Activated naive CD4-positive, alpha-beta T cell treated with anti-CD3 and anti-CD28 coated beads, Interleukin-2, amount 50 U/mL, for 24 hours (primary cell): ENCODE data around the gene SFXN3.

Source experiments
- H3K27ac Mint-ChIP-seq: one replicate; pipeline ENCODE4 v1.8.0; 2021; ENCODE audit warnings: mild to moderate bottlenecking, mixed read lengths
- H3K27me3 Mint-ChIP-seq: one replicate; pipeline ENCODE4 v1.8.0; 2021; ENCODE audit warnings: mixed read lengths
- H3K36me3 Mint-ChIP-seq: one replicate; pipeline ENCODE4 v1.8.0; 2021; ENCODE audit warnings: mixed read lengths
- H3K4me1 Mint-ChIP-seq: one replicate; pipeline ENCODE4 v1.8.0; 2021; ENCODE audit warnings: mixed read lengths
- H3K4me3 Mint-ChIP-seq: one replicate; pipeline ENCODE4 v1.8.0; 2021; ENCODE audit warnings: mild to moderate bottlenecking, mixed read lengths
- H3K9me3 Mint-ChIP-seq: one replicate; pipeline ENCODE4 v1.8.0; 2021; ENCODE audit warnings: mixed read lengths

SFXN3 gene

DNA sequence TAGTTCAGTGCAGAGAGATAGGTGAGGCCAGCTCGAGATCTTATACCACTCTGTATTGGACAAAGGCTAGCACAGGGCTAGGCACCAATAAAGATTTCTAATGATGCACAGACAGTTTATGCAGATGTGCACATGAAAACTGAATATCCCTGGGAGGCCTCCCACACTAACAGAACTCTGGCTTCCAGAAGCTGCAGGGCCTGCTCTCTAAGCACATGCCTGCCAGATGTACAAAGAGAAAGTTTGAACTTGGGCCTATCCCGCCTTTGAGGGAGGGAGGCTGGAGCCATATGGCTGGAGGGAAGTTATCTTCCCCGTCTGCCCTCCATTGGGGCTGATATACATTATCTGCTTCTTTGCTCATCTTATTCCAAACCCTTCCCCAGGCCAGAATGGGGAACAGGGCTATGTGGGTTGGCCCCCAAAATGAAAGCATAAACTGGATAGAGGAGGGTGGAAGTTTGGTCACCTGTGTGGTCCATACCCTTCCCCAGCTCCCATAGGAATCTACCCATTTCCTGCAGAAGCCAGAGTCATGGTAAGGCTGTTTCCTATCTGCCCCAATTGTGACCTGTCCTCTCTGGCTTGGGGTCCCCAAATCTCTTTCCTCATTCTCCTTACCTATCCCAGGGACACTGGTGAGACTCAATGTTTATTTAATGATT is 34.6 kb downstream of the SFXN3 start:
- Mint-ChIP-seq H3K27me3 (peaks cover 24% of the 10 kb centered on the region), H3K36me3 (no peaks in the 10 kb centered on the region), H3K9me3 (no peaks in the 10 kb centered on the region), H3K4me1 (peaks cover 29% of the 10 kb centered on the region), H3K4me3 (peak overlapping the region; percentile 52), H3K27ac (no peak overlapping the region)

DNA sequence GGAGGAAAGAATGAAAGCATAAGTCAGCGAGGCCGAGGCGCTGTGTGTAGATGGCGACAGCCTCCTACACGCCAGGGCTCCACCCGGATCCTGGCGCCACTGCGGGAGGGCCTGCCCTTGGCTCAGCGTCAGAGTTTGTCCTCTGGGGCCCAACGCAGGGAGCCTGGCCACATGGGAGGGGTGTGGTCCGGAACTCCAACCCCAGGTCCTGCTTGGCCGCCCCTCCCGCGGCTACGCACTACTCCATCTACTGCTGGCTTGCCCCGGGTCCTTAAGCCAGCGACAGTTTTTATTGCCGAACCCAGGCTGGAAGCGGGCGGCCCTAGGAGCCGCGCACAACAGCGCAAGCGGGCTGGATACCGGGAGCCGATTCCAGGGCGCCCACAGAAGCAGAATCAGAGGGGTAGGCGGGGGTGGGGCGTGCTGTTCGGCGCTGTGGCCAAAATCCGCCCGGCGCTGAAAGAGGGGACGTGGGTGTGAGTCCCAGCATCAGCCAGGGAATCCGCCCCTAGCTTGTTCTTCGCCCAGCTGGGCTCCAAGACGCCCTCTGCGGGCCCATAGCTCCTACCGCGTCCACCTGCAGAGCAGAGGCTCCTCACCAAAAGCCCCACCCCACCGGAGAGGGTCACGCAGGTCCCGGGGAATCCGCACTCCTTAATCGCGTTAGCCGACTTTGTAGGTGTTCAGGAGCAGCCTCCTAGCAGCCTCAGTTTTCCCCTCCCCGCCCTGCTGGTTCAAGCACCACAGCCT is 35.3 kb downstream of the SFXN3 start:
- peak overlapping the region; percentile 84 for H3K4me3 Mint-ChIP-seq
- no peaks in the 10 kb centered on the region for H3K9me3 Mint-ChIP-seq
- no peaks in the 10 kb centered on the region for H3K36me3 Mint-ChIP-seq
- peaks cover 29% of the 10 kb centered on the region for H3K4me1 Mint-ChIP-seq
- H3K27me3 Mint-ChIP-seq, result peaks cover 24% of the 10 kb centered on the region
- no peak overlapping the region for H3K27ac Mint-ChIP-seq

DNA sequence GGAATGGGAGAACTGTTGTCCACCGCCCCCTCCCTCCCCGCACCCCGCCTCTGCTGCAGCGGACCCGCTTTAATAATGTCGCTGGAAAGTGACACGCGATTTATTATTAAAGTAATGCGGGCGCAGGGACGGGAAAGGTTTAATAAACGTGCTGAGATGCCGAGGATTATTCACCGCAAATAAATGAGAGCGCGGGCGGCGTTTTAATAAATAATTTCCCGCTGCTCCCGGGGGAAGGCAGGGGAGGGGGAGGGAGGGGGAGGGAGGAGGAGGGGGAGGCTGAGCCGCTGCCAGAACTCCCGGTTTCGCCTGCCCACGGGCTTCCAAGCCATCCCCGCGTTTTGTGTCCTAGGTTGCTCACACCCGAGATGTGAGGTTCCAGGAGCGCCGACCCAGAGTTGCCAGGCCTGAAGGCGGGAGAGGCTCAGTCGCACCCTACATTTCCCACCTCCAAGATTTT is 35.9 kb downstream of the SFXN3 start:
- H3K9me3 Mint-ChIP-seq, result no peaks in the 10 kb centered on the region
- H3K4me3 Mint-ChIP-seq, result peak overlapping the region; percentile 84
- H3K4me1 Mint-ChIP-seq, result peaks cover 24% of the 10 kb centered on the region
- H3K27me3 Mint-ChIP-seq, result peaks cover 24% of the 10 kb centered on the region
- no peaks in the 10 kb centered on the region for H3K36me3 Mint-ChIP-seq
- H3K27ac Mint-ChIP-seq, result no peak overlapping the region

DNA sequence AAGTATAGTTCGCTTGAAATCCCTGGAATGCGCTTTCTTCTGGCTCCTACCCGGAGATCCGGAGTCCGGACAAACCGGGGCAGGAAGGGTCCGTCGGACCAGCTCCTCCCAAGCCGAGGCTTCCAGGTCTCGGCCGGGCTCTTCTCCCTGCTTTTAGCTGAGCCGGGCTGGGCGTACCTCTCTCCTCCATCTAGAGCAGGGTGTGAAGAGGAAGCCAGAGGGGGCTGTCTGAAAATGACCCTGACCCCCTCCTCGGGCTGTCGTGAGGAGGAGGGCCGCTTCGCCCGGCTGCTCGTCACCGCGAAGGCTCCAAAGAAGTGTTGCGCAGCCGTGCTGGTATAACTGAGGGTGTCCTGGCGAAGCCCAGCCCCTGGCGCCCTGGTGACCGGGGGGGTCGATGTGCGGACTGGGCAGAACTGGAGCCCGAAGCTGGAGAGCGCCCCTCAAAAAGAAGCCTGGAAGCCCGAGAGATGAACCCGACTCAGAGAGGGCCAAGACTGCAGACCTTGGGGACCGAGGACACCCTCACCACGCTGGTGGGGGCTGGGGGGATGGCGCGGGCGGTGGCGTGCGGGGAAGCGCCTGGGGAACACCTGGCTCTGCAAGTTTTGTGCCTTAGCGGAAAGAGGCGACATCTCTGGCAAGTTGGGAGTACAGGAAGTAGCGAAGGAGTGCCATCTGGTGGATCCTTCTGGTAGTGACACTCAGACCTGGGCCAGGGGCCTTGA is 36.5 kb downstream of the SFXN3 start:
- Mint-ChIP-seq H3K4me3 (peak overlapping the region; percentile 84), H3K9me3 (no peaks in the 10 kb centered on the region), H3K4me1 (peaks cover 22% of the 10 kb centered on the region), H3K27me3 (peaks cover 28% of the 10 kb centered on the region), H3K36me3 (no peaks in the 10 kb centered on the region), H3K27ac (no peak overlapping the region)

DNA sequence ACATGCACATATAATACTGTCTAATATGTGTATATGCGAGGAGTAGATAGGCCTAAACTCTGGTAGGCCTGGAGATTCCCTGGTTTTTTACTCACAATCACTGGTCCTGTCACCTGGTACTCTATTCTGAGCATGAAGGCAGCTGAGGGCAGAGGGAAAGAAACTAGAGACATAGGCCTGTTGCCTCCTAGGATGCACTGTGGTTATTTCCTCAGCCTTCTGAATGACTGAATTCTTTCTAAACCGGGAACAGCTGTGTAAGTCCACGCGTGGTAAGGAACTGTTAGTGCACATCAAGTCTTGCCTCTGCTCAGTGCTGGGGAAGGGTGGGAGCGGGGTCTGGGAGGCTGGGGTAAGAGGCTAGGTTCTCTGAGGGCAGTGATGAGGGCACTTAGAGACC is 38.4 kb downstream of the SFXN3 start:
- no peak overlapping the region for H3K27ac Mint-ChIP-seq
- H3K4me3 Mint-ChIP-seq, result no peak overlapping the region

GRCh38 chr10:101070098-101070497 is 39.1 kb downstream of the SFXN3 start:
- Mint-ChIP-seq H3K36me3 (no peaks in the 10 kb centered on the region), H3K4me3 (no peak overlapping the region), H3K4me1 (peaks cover 14% of the 10 kb centered on the region), H3K27ac (no peak overlapping the region), H3K27me3 (peaks cover 32% of the 10 kb centered on the region), H3K9me3 (no peaks in the 10 kb centered on the region)

More for the DNA sequence above, 38.4 kb downstream of the SFXN3 start:
- peaks cover 36% of the 10 kb centered on the region for H3K27me3 Mint-ChIP-seq
- H3K9me3 Mint-ChIP-seq, result no peaks in the 10 kb centered on the region
- peaks cover 14% of the 10 kb centered on the region for H3K4me1 Mint-ChIP-seq
- no peaks in the 10 kb centered on the region for H3K36me3 Mint-ChIP-seq

DNA sequence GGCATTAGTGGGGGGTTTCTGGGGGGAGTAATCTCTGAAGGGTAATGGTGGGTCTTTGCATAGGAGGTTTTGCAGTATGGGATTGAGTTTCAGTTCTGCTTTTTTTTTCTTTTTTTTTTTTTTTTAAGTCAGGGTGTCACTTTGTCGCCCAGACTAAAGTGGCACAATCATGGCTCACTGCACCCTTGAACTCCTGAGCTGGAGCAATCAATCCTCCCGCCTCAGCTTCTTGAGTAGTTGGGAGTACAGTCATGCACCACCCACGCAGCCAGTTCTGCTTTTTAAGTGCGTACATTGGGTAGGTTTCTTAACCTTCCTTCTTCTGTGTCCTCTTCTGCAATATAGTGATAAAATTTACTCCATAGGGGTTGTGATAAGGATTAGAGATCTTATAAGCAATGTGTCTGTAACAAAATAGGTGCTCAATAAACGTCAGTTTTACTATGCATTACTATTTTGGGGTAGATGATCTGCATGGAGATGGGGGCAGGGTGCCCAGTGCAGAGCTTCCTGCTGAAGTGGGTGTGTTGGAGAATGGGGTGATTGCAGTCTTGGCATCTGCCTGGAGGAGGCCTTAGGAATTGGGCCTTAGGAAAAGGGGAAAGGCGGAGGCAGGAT is 40.3 kb downstream of the SFXN3 start:
- Mint-ChIP-seq H3K27me3 (peaks cover 28% of the 10 kb centered on the region), H3K27ac (no peak overlapping the region), H3K36me3 (no peaks in the 10 kb centered on the region), H3K4me1 (peaks cover 7% of the 10 kb centered on the region), H3K9me3 (no peaks in the 10 kb centered on the region), H3K4me3 (no peak overlapping the region)

- no peak overlapping the region for H3K4me3 Mint-ChIP-seq
- H3K27me3 Mint-ChIP-seq, result peaks cover 28% of the 10 kb centered on the region
- no peak overlapping the region for H3K27ac Mint-ChIP-seq
These were observed 40.9 kb downstream of the SFXN3 start for GRCh38 chr10:101071885-101072433.

GRCh38 chr10:101072923-101073322 is 41.9 kb downstream of the SFXN3 start:
- no peak overlapping the region for H3K27ac Mint-ChIP-seq
- H3K4me1 Mint-ChIP-seq, result no peaks in the 10 kb centered on the region
- no peaks in the 10 kb centered on the region for H3K9me3 Mint-ChIP-seq
- peaks cover 26% of the 10 kb centered on the region for H3K27me3 Mint-ChIP-seq
- H3K36me3 Mint-ChIP-seq, result no peaks in the 10 kb centered on the region
- no peak overlapping the region for H3K4me3 Mint-ChIP-seq

More at GRCh38 chr10:101071885-101072433, 40.9 kb downstream of the SFXN3 start:
- Mint-ChIP-seq H3K9me3 (no peaks in the 10 kb centered on the region), H3K36me3 (no peaks in the 10 kb centered on the region), H3K4me1 (peaks cover 7% of the 10 kb centered on the region)

DNA sequence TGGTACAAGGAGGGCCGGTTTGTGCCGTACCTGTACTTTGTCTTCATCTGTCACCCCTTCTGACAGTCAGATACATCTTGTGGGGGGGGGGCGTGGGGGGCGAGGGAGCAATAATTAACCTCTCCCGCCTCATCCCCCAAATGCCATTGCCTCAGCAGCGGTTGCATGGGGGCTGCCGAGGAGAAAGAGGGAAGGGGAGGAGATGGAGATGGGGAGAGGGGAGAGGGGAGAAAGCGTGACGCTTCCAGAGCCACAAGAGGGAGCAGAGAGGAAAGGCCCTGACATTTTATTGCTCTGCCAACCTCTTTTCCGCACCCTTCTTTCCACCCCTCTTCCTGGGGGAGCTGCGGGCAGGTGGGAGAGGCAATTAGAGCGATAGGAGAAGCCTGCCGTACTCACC is 42.6 kb downstream of the SFXN3 start:
- Mint-ChIP-seq H3K36me3 (no peaks in the 10 kb centered on the region), H3K4me3 (no peak overlapping the region), H3K27ac (no peak overlapping the region), H3K4me1 (no peaks in the 10 kb centered on the region), H3K9me3 (no peaks in the 10 kb centered on the region), H3K27me3 (peaks cover 31% of the 10 kb centered on the region)

DNA sequence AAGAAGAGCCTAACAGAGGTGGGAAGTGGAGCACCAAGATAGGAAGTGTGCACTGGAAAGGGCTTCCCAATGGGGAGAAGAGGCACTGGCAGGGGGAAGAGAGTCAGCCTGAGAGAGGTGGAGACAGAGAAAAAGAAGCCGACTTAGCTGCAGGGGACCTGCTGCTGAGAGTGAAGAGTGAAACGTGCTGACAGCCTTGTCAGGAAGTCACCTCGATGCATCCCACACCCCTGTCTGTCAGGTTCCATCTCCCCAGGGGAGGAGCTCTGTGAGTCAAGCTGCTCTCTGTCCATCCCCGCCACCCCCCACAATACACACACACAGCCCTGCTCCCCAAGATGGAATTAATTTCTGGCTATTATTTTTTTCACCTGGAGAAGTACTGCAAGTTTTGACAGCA is 44.7 kb downstream of the SFXN3 start:
- Mint-ChIP-seq H3K9me3 (no peaks in the 10 kb centered on the region), H3K27me3 (peaks cover 36% of the 10 kb centered on the region), H3K36me3 (no peaks in the 10 kb centered on the region), H3K27ac (no peak overlapping the region), H3K4me3 (no peak overlapping the region), H3K4me1 (no peaks in the 10 kb centered on the region)

GRCh38 chr10:101076630-101077029 is 45.6 kb downstream of the SFXN3 start:
- Mint-ChIP-seq H3K27me3 (peaks cover 38% of the 10 kb centered on the region), H3K36me3 (no peaks in the 10 kb centered on the region), H3K27ac (no peak overlapping the region), H3K4me1 (no peaks in the 10 kb centered on the region), H3K4me3 (no peak overlapping the region), H3K9me3 (no peaks in the 10 kb centered on the region)

GRCh38 chr10:101079874-101080273 is 48.8 kb downstream of the SFXN3 start:
- no peak overlapping the region for H3K4me3 Mint-ChIP-seq
- peaks cover 32% of the 10 kb centered on the region for H3K27me3 Mint-ChIP-seq
- H3K9me3 Mint-ChIP-seq, result no peaks in the 10 kb centered on the region
- no peaks in the 10 kb centered on the region for H3K36me3 Mint-ChIP-seq
- no peak overlapping the region for H3K27ac Mint-ChIP-seq
- H3K4me1 Mint-ChIP-seq, result no peaks in the 10 kb centered on the region

DNA sequence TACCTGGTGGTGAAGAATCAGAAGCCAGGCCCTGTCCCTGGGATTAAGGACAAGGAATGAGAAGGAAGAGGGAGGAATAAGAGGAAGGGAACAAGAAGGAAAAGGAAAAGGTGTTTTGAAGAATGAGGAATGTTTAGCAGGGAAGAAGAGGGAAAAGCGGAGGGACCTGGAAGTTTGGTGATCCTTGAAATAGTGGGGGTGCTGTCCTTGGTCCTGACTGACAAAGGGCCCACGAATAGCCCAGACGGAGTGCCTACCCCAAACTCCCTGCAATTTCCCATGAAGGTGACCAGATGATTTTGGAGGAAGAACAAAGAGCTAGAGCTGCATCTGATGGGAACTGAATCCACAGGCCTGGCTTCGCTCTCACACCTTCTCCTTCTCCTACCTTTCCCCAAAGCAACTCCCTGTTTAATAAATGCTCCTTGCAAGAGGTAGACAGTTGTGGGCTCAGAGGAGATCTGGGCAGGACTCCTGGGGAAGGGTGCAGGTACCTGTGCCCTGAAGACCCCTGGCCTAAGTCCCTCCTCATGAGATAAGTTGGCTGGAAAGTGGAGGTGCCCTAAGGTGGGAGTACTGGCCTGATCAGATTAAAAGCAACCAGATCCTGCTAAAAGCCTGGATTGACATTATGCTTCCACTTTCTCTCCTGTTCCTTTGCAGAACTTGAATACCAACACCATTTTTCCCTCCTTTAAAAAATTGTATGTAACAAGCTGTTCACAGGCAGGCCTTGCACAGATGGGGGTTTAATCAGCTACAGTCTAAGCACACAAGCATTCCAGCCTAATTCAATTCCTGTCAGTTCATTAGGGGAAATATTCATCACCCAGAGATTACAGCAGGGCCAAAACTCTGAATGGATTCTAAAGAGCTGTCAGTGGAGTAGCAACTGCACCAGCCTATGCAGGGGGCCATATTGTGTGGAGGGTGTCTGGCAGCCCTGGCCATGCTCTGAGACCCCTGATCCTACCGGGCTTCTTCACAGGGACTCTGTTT is 50.2 kb downstream of the SFXN3 start:
- Mint-ChIP-seq H3K36me3 (no peaks in the 10 kb centered on the region), H3K27ac (no peak overlapping the region), H3K4me1 (no peaks in the 10 kb centered on the region), H3K27me3 (peaks cover 32% of the 10 kb centered on the region), H3K9me3 (no peaks in the 10 kb centered on the region), H3K4me3 (no peak overlapping the region)
